Measurements from ENCODE around the gene CLDND2.

Gene CLDND2

DNA sequence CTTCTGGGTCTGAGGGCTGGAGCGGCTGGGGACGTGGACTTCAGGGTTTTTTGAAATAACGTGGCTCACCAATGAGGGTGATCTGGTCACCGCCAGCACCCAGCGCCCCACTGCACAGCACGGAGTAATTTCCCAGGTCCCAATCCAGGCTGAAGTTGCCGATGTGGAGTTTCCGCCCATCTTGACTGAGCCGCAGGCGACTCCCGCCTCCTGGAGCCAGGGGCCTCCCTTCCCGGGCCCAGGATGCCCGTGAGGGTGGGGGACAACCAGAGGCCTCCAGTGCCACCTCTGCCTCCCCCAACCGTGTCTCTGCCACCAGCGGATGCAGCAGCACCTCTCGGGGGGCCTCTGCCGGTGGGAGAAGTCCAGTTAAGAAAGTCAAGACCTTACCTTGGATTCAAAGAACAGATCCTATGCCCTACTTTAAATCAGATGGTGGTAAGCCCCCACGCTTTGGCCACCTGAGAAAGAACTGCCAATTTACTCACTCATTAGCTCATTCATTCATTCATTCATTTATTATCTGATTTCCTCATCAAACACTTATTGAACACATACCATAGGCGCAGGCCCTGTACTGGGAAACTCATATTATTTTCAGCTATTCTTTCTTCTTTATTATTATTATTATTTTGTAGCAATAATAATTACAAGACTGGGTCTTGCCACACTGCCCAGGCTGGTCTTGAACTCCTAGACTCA, 30.8 kb downstream of the CLDND2 start:
- no peak overlapping the region for H3K27ac ChIP-seq
- no peaks in the 10 kb centered on the region for H3K36me3 ChIP-seq (ENCODE audit: insufficient read depth)
- no peak overlapping the region for H3K4me2 ChIP-seq
- H3K9ac ChIP-seq, result no peak overlapping the region
- H4K20me1 ChIP-seq (ENCODE audit: insufficient read depth), result no peaks in the 10 kb centered on the region
- TF ChIP-seq, protein P1, sequence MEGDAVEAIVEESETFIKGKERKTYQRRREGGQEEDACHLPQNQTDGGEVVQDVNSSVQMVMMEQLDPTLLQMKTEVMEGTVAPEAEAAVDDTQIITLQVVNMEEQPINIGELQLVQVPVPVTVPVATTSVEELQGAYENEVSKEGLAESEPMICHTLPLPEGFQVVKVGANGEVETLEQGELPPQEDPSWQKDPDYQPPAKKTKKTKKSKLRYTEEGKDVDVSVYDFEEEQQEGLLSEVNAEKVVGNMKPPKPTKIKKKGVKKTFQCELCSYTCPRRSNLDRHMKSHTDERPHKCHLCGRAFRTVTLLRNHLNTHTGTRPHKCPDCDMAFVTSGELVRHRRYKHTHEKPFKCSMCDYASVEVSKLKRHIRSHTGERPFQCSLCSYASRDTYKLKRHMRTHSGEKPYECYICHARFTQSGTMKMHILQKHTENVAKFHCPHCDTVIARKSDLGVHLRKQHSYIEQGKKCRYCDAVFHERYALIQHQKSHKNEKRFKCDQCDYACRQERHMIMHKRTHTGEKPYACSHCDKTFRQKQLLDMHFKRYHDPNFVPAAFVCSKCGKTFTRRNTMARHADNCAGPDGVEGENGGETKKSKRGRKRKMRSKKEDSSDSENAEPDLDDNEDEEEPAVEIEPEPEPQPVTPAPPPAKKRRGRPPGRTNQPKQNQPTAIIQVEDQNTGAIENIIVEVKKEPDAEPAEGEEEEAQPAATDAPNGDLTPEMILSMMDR (conservative IDR thresholded peaks at IDR 0.05; ENCODE audit: low read depth, low read length), result no peak
- no peaks in the 10 kb centered on the region for H3K79me2 ChIP-seq (ENCODE audit: insufficient read depth, low read depth)
- H2AFZ ChIP-seq (ENCODE audit: low read depth), result no peak overlapping the region
- no peak overlapping the region for H3K4me3 ChIP-seq (IDR thresholded peaks at IDR 0.05; ENCODE audit: insufficient read depth, low read depth, low read length)
- H3K4me1 ChIP-seq (ENCODE audit: low read depth, poor library complexity, severe bottlenecking), result no peaks in the 10 kb centered on the region
- no peaks in the 10 kb centered on the region for H3K27me3 ChIP-seq (ENCODE audit: insufficient read depth, low read depth)

DNA sequence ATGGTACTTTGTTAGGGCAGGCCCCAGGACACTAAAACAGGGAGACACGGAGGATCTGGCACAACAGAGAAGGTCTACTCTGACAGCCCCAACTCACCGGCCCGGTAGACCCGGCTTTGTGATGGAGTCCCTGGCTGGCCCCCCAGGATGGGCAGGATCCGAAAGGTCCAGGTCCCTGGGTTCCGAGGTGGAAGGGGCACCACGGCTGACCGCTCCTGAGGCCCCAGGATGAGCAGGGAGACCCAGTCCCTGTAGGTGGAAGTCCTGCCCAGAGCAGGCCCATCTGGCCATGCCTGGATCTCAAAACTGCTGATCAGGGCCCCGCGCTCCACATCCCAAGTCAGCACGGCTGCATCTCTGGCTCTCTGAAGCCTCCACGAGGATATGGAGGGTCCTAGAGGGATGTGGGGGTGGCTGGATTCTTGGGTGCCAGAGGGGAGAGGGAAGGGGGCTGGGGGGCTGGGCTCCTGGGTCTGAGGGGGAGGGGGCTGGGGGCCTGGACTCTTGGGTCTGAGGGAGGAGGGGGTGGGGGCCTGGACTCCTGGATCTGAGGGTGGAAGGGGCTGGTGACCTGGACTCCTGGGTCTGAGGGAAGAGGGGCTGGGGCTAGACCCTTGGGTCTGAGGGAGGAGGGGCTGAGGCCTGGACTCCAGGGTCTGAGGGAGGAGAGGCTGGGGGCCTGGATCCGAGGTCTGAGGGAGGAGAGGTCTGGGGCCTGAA, 31.5 kb downstream of the CLDND2 start:
- no peak overlapping the region for H3K4me2 ChIP-seq
- TF ChIP-seq, protein P1 (conservative IDR thresholded peaks at IDR 0.05; ENCODE audit: low read depth, low read length), result no peak
- H2AFZ ChIP-seq (ENCODE audit: low read depth), result no peak overlapping the region
- H3K36me3 ChIP-seq (ENCODE audit: insufficient read depth), result no peaks in the 10 kb centered on the region
- H3K79me2 ChIP-seq (ENCODE audit: insufficient read depth, low read depth), result no peaks in the 10 kb centered on the region
- no peaks in the 10 kb centered on the region for H3K27me3 ChIP-seq (ENCODE audit: insufficient read depth, low read depth)
- no peak overlapping the region for H3K9ac ChIP-seq
- H3K4me3 ChIP-seq (IDR thresholded peaks at IDR 0.05; ENCODE audit: insufficient read depth, low read depth, low read length), result no peak overlapping the region
- no peaks in the 10 kb centered on the region for H3K4me1 ChIP-seq (ENCODE audit: low read depth, poor library complexity, severe bottlenecking)
- H3K27ac ChIP-seq, result no peak overlapping the region
- H4K20me1 ChIP-seq (ENCODE audit: insufficient read depth), result no peaks in the 10 kb centered on the region

DNA sequence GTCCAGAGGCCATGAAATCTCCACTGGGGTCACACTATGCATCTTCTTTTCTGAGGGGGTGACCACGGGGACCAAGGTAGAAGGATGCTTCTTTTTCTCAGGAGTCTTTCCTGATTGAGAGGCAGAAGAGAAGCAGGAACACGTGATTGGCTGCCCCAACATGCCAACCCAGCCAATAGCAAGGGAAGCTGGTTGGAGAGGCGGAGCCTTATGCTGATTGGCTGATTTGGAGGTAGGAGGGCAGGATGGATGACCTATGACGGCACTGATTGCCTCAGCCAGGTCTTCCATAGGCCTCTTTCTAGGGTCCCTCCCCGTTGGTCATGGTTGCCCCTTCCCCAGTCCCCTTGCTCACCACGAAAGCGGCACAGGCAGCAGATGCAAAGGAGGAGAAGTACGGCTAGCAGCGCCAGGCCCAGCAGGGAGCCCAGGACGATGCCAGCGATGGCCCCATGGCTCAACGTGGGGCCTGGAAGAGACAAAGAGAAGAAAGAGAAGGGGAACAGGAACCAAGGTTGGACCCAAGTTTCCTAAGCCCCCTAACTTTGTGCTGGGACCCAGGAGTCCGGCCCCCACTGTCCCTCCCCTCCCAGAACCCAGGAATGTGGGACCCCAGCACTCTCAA, 34.9 kb downstream of the CLDND2 start:
- H3K36me3 ChIP-seq (ENCODE audit: insufficient read depth), result no peaks in the 10 kb centered on the region
- no peaks in the 10 kb centered on the region for H3K79me2 ChIP-seq (ENCODE audit: insufficient read depth, low read depth)
- H4K20me1 ChIP-seq (ENCODE audit: insufficient read depth), result no peaks in the 10 kb centered on the region
- no peak overlapping the region for H2AFZ ChIP-seq (ENCODE audit: low read depth)
- TF ChIP-seq, protein P1 (conservative IDR thresholded peaks at IDR 0.05; ENCODE audit: low read depth, low read length), result no peak
- H3K4me1 ChIP-seq (ENCODE audit: low read depth, poor library complexity, severe bottlenecking), result no peaks in the 10 kb centered on the region
- H3K4me3 ChIP-seq (IDR thresholded peaks at IDR 0.05; ENCODE audit: insufficient read depth, low read depth, low read length), result no peak overlapping the region
- no peaks in the 10 kb centered on the region for H3K27me3 ChIP-seq (ENCODE audit: insufficient read depth, low read depth)
- no peak overlapping the region for H3K4me2 ChIP-seq
- no peak overlapping the region for H3K27ac ChIP-seq
- H3K9ac ChIP-seq, result no peak overlapping the region

DNA sequence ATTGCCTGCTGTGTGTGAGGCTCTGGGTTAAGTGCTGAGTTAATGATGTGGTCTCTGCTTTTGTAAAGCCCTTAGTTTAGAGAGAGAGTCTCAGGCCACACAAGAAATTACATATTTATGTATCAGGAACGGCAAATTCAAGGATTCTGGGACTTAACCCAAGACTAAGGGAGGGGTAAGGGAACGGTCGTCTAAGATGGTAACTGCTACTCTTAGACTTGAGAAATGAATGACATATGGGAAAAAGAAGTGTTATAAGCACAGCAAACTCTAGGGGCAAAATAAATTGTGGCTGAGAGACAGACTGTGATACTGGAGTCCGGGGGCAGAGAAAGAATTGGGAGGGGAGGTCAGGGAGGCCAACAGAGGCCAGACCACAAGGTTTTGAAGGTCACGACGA, 37.1 kb downstream of the CLDND2 start:
- Histone ChIP-seq H3K4me1 (ENCODE audit: low read depth, poor library complexity, severe bottlenecking) (no peaks in the 10 kb centered on the region), H3K27ac (no peak overlapping the region), H3K79me2 (ENCODE audit: insufficient read depth, low read depth) (no peaks in the 10 kb centered on the region), H3K9ac (no peak overlapping the region), H3K4me2 (no peak overlapping the region), H3K4me3 (IDR thresholded peaks at IDR 0.05; ENCODE audit: insufficient read depth, low read depth, low read length) (no peak overlapping the region), H2AFZ (ENCODE audit: low read depth) (no peak overlapping the region), H3K36me3 (ENCODE audit: insufficient read depth) (no peaks in the 10 kb centered on the region), H3K27me3 (ENCODE audit: insufficient read depth, low read depth) (no peaks in the 10 kb centered on the region), H4K20me1 (ENCODE audit: insufficient read depth) (no peaks in the 10 kb centered on the region)
- TF ChIP-seq, protein P1 (conservative IDR thresholded peaks at IDR 0.05; ENCODE audit: low read depth, low read length), result no peak
